Liver (tissue), 3 donors: Measurements from ENCODE around the gene DNAJB4.

Source experiments
- CTCF ChIP-seq: fragments of 150-350 bp; IDR thresholded peaks from 2 replicates; pipeline ENCODE4 v1.5.1; 2017; ENCODE audit warnings: improper control_type of control experiment, low read depth, low read length; ENCODE audit not compliant: missing input control
- RXRA ChIP-seq, 2 donors: IDR thresholded peaks; 2 replicates each; pipeline ENCODE4 v1.6.1; 2017 to 2018; ENCODE audit warnings: antibody characterized with exemption in 2 of 2, mild to moderate bottlenecking in 1 of 2
- TAF1 ChIP-seq: conservative IDR thresholded peaks from 2 replicates; pipeline ENCODE4 v1.6.1; 2016; ENCODE audit warnings: antibody characterized with exemption, mild to moderate bottlenecking
- YY1 ChIP-seq: IDR thresholded peaks from 2 replicates; pipeline ENCODE4 v1.6.1; 2016; ENCODE audit warnings: antibody characterized with exemption, mild to moderate bottlenecking
- donor health status: healthy.
- donor health status: healthy.

GRCh38 chr1:78045563-78045925 lies 40.8 kb downstream of the DNAJB4 start:
- no peak for TF ChIP-seq CTCF
- TF ChIP-seq RXRA (IDR thresholded peaks at IDR 0.05), result peak in 1 of 2 donors; percentile 22
- no peak for TF ChIP-seq TAF1
- no peak for TF ChIP-seq YY1
